Activated CD4-positive, alpha-beta memory T cell treated with anti-CD3 and anti-CD28 coated beads, Interleukin-2, amount 10 ng/mL, durations not matched to agents 7 days and 5 days (primary cell): Measurements from ENCODE around the gene ELMO1. TPM values are rescaled to one million over a fixed set of nuclear protein-coding genes. Genes with fewer than 3 reads are reported as not detected.

Experiments used
- CTCF ChIA-PET: fragments of 350-600 bp; sonication (Branson Sonifier 250); formaldehyde crosslinking; loops from one replicate; lab custom pipeline; 2021; ENCODE audit warnings: antibody characterized with exemption, inconsistent platforms; lab: Charles Lee
- POLR2A ChIA-PET: fragments of 350-600 bp; sonication (Branson Sonifier 250); formaldehyde crosslinking; loops from one replicate; lab custom pipeline; 2021; ENCODE audit warnings: antibody characterized with exemption; lab: Charles Lee
- DNase-seq: peaks from one replicate; pipeline ENCODE4 v3.0.0-alpha.2; 2020
- H3K27ac Mint-ChIP-seq: one replicate; pipeline ENCODE4 v1.8.0; 2021; ENCODE audit warnings: mild to moderate bottlenecking, mixed read lengths
- H3K27me3 Mint-ChIP-seq: one replicate; pipeline ENCODE4 v1.8.0; 2021; ENCODE audit warnings: mixed read lengths
- H3K36me3 Mint-ChIP-seq: one replicate; pipeline ENCODE4 v1.8.0; 2021; ENCODE audit warnings: low read depth, mixed read lengths
- H3K4me1 Mint-ChIP-seq: one replicate; pipeline ENCODE4 v1.8.0; 2021; ENCODE audit warnings: mixed read lengths
- H3K4me3 Mint-ChIP-seq: one replicate; pipeline ENCODE4 v1.8.0; 2021; ENCODE audit warnings: mild to moderate bottlenecking, mixed read lengths
- H3K9me3 Mint-ChIP-seq: one replicate; pipeline ENCODE4 v1.8.0; 2021; ENCODE audit warnings: mixed read lengths
- total RNA-seq, 2 experiments: library from RNA; stranded (reverse); gene quantifications; one replicate each; pipeline ENCODE4 v1.2.3, GENCODE V29; 2021

The ELMO1 gene
- total RNA-seq, 2 experiments from 2014 or later, result 100 to 102 TPM

- peaks cover 4% of the 10 kb centered on the region for H3K9me3 Mint-ChIP-seq
Measured at GRCh38 chr7:37354656-37355131, 94.0 kb downstream of the ELMO1 start.

GRCh38 chr7:37353949-37354655, 94.6 kb downstream of the ELMO1 start:
- peaks cover 13% of the 10 kb centered on the region for H3K36me3 Mint-ChIP-seq
- H3K4me3 Mint-ChIP-seq, result peak overlapping the region; percentile 87
- CTCF ChIA-PET, result interaction anchor here (0.6 to 3.6 kb wide), 27 partner anchors 9 to 1723 kb away, joined by 3 to 26 read pairs (median 5); partner anchors contain the start of gene ELMO1
- peaks cover 80% of the 10 kb centered on the region for H3K4me1 Mint-ChIP-seq
- peak overlapping the region; percentile 88 for H3K27ac Mint-ChIP-seq
- H3K27me3 Mint-ChIP-seq, result no peaks in the 10 kb centered on the region
- DNase-seq, result no peak
- H3K9me3 Mint-ChIP-seq, result peaks cover 4% of the 10 kb centered on the region
- POLR2A ChIA-PET, result interaction anchor here (0.6 to 3.4 kb wide), 16 partner anchors 9 to 152 kb away, joined by 3 to 56 read pairs (median 4); partner anchors contain the start of gene ELMO1

More at GRCh38 chr7:37354656-37355131, 94.0 kb downstream of the ELMO1 start:
- H3K27ac Mint-ChIP-seq, result peak overlapping the region; percentile 88
- peak overlapping the region; percentile 55 for H3K4me3 Mint-ChIP-seq
- POLR2A ChIA-PET, result interaction anchor here (0.7 to 3.4 kb wide), 10 partner anchors 10 to 151 kb away, joined by 3 to 56 read pairs (median 6); partner anchors contain the start of gene ELMO1
- DNase-seq, result peak; percentile 67
- peaks cover 85% of the 10 kb centered on the region for H3K4me1 Mint-ChIP-seq
- H3K27me3 Mint-ChIP-seq, result no peaks in the 10 kb centered on the region
- peaks cover 13% of the 10 kb centered on the region for H3K36me3 Mint-ChIP-seq
- CTCF ChIA-PET, result interaction anchor here (0.6 to 3.6 kb wide), 14 partner anchors 10 to 1724 kb away, joined by 3 to 26 read pairs (median 8); partner anchors contain the start of gene ELMO1

- Mint-ChIP-seq H3K27ac (peak overlapping the region; percentile 88), H3K9me3 (peaks cover 4% of the 10 kb centered on the region), H3K36me3 (peaks cover 10% of the 10 kb centered on the region), H3K4me3 (peak overlapping the region; percentile 87), H3K4me1 (peaks cover 77% of the 10 kb centered on the region), H3K27me3 (no peaks in the 10 kb centered on the region)
- peak; percentile 75 for DNase-seq
- CTCF ChIA-PET, result interaction anchor here (0.6 to 3.6 kb wide), 24 partner anchors 9 to 171 kb away, joined by 3 to 26 read pairs (median 6); partner anchors contain the start of gene ELMO1
- POLR2A ChIA-PET, result interaction anchor here (0.6 to 3.4 kb wide), 15 partner anchors 9 to 634 kb away, joined by 3 to 56 read pairs (median 4); partner anchors contain the start of gene ELMO1
Measured at GRCh38 chr7:37352974-37353948, 95.4 kb downstream of the ELMO1 start.

DNA sequence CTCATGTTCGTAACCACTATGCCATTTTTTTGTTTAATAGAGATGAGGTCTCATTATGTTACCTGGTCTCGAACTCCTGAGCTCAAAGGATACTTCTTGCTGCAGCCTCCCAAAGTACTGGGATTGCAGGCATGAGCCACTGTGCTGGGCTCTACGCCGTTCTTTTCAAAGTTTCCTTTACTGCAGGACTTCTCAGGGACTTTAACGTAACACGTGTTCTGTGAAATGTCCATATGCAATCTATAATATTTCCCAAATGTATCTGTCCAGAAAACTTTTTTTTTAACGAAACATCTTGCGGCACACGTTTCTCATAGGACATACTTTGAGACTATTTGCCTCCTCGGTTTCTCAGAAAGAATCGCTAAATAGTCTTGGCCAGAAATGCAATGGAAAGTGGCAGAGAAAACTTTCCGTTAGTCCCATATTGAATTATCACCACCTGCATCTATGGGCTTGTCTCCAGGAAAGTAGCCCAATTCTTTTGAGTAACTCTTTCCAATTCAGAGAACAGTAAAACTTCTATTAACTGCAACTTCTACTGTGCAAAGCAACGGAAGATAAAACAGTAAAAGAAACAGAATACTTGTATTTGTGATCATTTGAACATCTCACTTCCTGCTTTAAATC, 96.3 kb downstream of the ELMO1 start:
- peaks cover 4% of the 10 kb centered on the region for H3K9me3 Mint-ChIP-seq
- no peaks in the 10 kb centered on the region for H3K27me3 Mint-ChIP-seq
- POLR2A ChIA-PET, result interaction anchor here (1.0 to 3.4 kb wide), 6 partner anchors 9 to 95 kb away, joined by 3 to 56 read pairs (median 12); partner anchors contain the start of gene ELMO1
- no peak for DNase-seq
- peak overlapping the region; percentile 88 for H3K27ac Mint-ChIP-seq
- peaks cover 10% of the 10 kb centered on the region for H3K36me3 Mint-ChIP-seq
- CTCF ChIA-PET, result interaction anchor here (0.6 to 3.6 kb wide), 13 partner anchors 10 to 152 kb away, joined by 3 to 26 read pairs (median 7); partner anchors contain the start of gene ELMO1
- peaks cover 68% of the 10 kb centered on the region for H3K4me1 Mint-ChIP-seq
- H3K4me3 Mint-ChIP-seq, result peak overlapping the region; percentile 87

- Mint-ChIP-seq H3K4me3 (no peak overlapping the region), H3K4me1 (peaks cover 66% of the 10 kb centered on the region), H3K27ac (no peak overlapping the region), H3K9me3 (peaks cover 4% of the 10 kb centered on the region), H3K27me3 (no peaks in the 10 kb centered on the region), H3K36me3 (peaks cover 10% of the 10 kb centered on the region)
- ChIA-PET POLR2A (interaction anchor here (0.7 to 1.6 kb wide), 3 partner anchors 9 to 88 kb away, joined by 3 to 6 read pairs (median 3); no protein-coding TSS in a partner anchor), CTCF (interaction anchor here (0.6 to 3.6 kb wide), 8 partner anchors 10 to 143 kb away, joined by 3 to 26 read pairs (median 7); partner anchors contain the start of gene ELMO1)
- no peak for DNase-seq
Measured at GRCh38 chr7:37351716-37352115, 96.9 kb downstream of the ELMO1 start.

GRCh38 chr7:37349979-37350590, 98.6 kb downstream of the ELMO1 start:
- DNase-seq, result no peak
- H3K27me3 Mint-ChIP-seq, result no peaks in the 10 kb centered on the region
- peaks cover 10% of the 10 kb centered on the region for H3K36me3 Mint-ChIP-seq
- peaks cover 4% of the 10 kb centered on the region for H3K9me3 Mint-ChIP-seq
- H3K27ac Mint-ChIP-seq, result no peak overlapping the region
- H3K4me1 Mint-ChIP-seq, result peaks cover 62% of the 10 kb centered on the region
- POLR2A ChIA-PET, result no interaction called here
- no peak overlapping the region for H3K4me3 Mint-ChIP-seq
- CTCF ChIA-PET, result interaction anchor here (1.9 to 2.3 kb wide), 2 partner anchors 8 to 112 kb away, joined by 7 to 19 read pairs; no protein-coding TSS in a partner anchor

- Mint-ChIP-seq H3K4me1 (peaks cover 62% of the 10 kb centered on the region), H3K4me3 (no peak overlapping the region), H3K27ac (no peak overlapping the region), H3K36me3 (peaks cover 6% of the 10 kb centered on the region), H3K27me3 (no peaks in the 10 kb centered on the region), H3K9me3 (peaks cover 4% of the 10 kb centered on the region)
- POLR2A ChIA-PET, result no interaction called here
- CTCF ChIA-PET, result no interaction called here
- no peak for DNase-seq
Measured at GRCh38 chr7:37348982-37349381, 99.7 kb downstream of the ELMO1 start.

GRCh38 chr7:37346761-37347160, 101.9 kb downstream of the ELMO1 start:
- POLR2A ChIA-PET, result no interaction called here
- no peaks in the 10 kb centered on the region for H3K27me3 Mint-ChIP-seq

GRCh38 chr7:37344886-37345579, 103.6 kb downstream of the ELMO1 start:
- DNase-seq, result no peak
- ChIA-PET POLR2A (interaction anchor here (1.1 kb wide), 1 partner anchor 9 kb away, joined by 4 read pairs; no protein-coding TSS in a partner anchor), CTCF (interaction anchor here (1.0 to 1.5 kb wide), 2 partner anchors 8 to 10 kb away, joined by 5 read pairs; no protein-coding TSS in a partner anchor)
- Mint-ChIP-seq H3K36me3 (peaks cover 17% of the 10 kb centered on the region), H3K27me3 (no peaks in the 10 kb centered on the region), H3K4me1 (peaks cover 50% of the 10 kb centered on the region), H3K4me3 (peak overlapping the region; percentile 23), H3K27ac (peak overlapping the region; percentile 77), H3K9me3 (no peaks in the 10 kb centered on the region)

More at GRCh38 chr7:37346761-37347160, 101.9 kb downstream of the ELMO1 start:
- CTCF ChIA-PET, result no interaction called here
- Mint-ChIP-seq H3K36me3 (peaks cover 4% of the 10 kb centered on the region), H3K4me1 (peaks cover 51% of the 10 kb centered on the region), H3K4me3 (no peak overlapping the region), H3K9me3 (no peaks in the 10 kb centered on the region), H3K27ac (no peak overlapping the region)
- no peak for DNase-seq

DNA sequence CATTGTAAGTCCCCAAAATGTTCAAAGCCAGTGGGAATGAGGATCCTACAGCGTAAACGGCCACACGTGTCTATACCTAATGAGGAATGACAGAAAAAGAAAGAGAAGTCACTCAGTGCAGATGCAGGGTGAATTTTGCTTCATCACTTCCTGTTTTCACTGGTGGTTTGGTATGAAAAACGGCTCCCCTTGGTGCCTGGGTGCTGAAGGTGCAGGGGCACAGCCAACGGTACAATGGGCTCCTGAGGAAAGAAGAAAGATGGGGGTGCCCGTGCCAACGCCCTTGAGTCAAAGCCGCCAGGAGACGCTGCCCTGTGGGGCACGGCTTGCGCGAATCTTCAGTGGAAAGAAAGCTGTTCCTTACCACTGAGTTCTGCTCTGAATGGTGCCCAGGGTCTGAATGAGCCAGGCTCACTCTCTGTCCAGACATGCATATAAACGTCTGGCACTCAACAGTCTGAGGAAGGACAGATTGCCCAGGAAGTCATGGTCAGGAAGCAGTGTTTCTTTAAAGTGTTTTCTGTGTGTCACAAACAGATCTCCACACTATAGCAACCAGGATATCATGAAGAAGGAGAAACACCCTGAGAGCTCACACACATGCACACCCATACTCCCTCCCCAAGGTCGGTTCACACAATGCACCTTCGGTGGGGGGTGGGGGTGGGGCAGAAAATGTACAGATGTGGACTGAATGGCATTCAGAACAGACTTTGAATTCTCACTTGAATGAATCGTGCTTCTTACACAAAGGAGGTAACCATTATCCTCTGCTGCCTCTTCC, 105.8 kb downstream of the ELMO1 start:
- H3K4me3 Mint-ChIP-seq, result peak overlapping the region; percentile 91
- H3K27ac Mint-ChIP-seq, result peak overlapping the region; percentile 98
- CTCF ChIA-PET, result interaction anchor here (1.3 to 3.9 kb wide), 8 partner anchors 8 to 107 kb away, joined by 3 to 24 read pairs (median 8); partner anchors contain the start of gene ELMO1
- peak; percentile 78 for DNase-seq
- H3K4me1 Mint-ChIP-seq, result peaks cover 65% of the 10 kb centered on the region
- H3K9me3 Mint-ChIP-seq, result no peaks in the 10 kb centered on the region
- POLR2A ChIA-PET, result interaction anchor here (0.7 to 3.9 kb wide), 11 partner anchors 9 to 164 kb away, joined by 3 to 30 read pairs (median 6); partner anchors contain the start of gene ELMO1
- H3K27me3 Mint-ChIP-seq, result no peaks in the 10 kb centered on the region
- H3K36me3 Mint-ChIP-seq, result peaks cover 33% of the 10 kb centered on the region
